Calu3 (cell line): ENCODE measurements around the gene OR52B4. TPM values are rescaled to one million over a fixed set of nuclear protein-coding genes. Genes with fewer than 3 reads are reported as not detected.
"Not testable (repeated sequence)": the region's sequence is repeated elsewhere in the genome, so short reads cannot be mapped to it uniquely, and the experiment has no call there.

ENCODE experiments used
- BruUV-seq: library from RNA; stranded (reverse); fragments of 400-500 nt; replicated peaks from 2 replicates; lab custom pipeline; 2021; lab: Mats Ljungman, UMichigan
- CTCF ChIA-PET: fragments of 300-600 bp; sonication (Branson Sonifier 250); formaldehyde crosslinking; loops from one replicate; lab custom pipeline; 2022; ENCODE audit warnings: antibody characterized with exemption; lab: Charles Lee
- DNase-seq: peaks from one replicate; pipeline ENCODE4 v3.0.0; 2022
- H3K27ac Mint-ChIP-seq: one replicate; pipeline ENCODE4 v1.8.0; 2022; ENCODE audit warnings: mixed read lengths; ENCODE audit not compliant: unreplicated experiment
- H3K27me3 Mint-ChIP-seq: one replicate; pipeline ENCODE4 v1.8.0; 2022; ENCODE audit warnings: mixed read lengths; ENCODE audit not compliant: unreplicated experiment
- H3K36me3 Mint-ChIP-seq: one replicate; pipeline ENCODE4 v1.8.0; 2022; ENCODE audit warnings: mild to moderate bottlenecking, moderate library complexity, mixed read lengths; ENCODE audit not compliant: insufficient read depth, unreplicated experiment
- H3K4me1 Mint-ChIP-seq: one replicate; pipeline ENCODE4 v1.8.0; 2022; ENCODE audit warnings: mild to moderate bottlenecking, low read depth, mixed read lengths; ENCODE audit not compliant: unreplicated experiment
- H3K4me3 Mint-ChIP-seq: one replicate; pipeline ENCODE4 v1.8.0; 2022; ENCODE audit warnings: mild to moderate bottlenecking, low read depth, moderate library complexity, mixed read lengths; ENCODE audit not compliant: unreplicated experiment
- H3K9me3 Mint-ChIP-seq: one replicate; pipeline ENCODE4 v1.8.0; 2022; ENCODE audit warnings: low read depth, mixed read lengths; ENCODE audit not compliant: unreplicated experiment
- intact Hi-C: fragments of 100-400 bp; cut with micrococcal nuclease; formaldehyde crosslinking; loops from one replicate; pipeline ENCODE4 v1.10.0; 2022; ENCODE audit not compliant: unreplicated experiment
- total RNA-seq: library from RNA; stranded (reverse); gene quantifications from 2 replicates; pipeline ENCODE4 v1.2.3, GENCODE V29; 2022
- TF ChIP-seq, protein P1 (sequence below): fragments of 200-600 bp; IDR thresholded peaks from one replicate; pipeline ENCODE4 v1.8.0; 2022; ENCODE audit warnings: antibody characterized with exemption; ENCODE audit not compliant: unreplicated experiment

Gene OR52B4
- total RNA-seq, 1 experiment from 2014 or later: not detected

GRCh38 chr11:4375431-4376140, 7.4 kb upstream of the OR52B4 start:
- no peaks in the 10 kb centered on the region for H3K36me3 Mint-ChIP-seq
- no peaks in the 10 kb centered on the region for H3K4me1 Mint-ChIP-seq
- BruUV-seq: no TSS peak
- H3K4me3 Mint-ChIP-seq: no peak overlapping the region
- no peaks in the 10 kb centered on the region for H3K9me3 Mint-ChIP-seq
- TF ChIP-seq, protein P1, sequence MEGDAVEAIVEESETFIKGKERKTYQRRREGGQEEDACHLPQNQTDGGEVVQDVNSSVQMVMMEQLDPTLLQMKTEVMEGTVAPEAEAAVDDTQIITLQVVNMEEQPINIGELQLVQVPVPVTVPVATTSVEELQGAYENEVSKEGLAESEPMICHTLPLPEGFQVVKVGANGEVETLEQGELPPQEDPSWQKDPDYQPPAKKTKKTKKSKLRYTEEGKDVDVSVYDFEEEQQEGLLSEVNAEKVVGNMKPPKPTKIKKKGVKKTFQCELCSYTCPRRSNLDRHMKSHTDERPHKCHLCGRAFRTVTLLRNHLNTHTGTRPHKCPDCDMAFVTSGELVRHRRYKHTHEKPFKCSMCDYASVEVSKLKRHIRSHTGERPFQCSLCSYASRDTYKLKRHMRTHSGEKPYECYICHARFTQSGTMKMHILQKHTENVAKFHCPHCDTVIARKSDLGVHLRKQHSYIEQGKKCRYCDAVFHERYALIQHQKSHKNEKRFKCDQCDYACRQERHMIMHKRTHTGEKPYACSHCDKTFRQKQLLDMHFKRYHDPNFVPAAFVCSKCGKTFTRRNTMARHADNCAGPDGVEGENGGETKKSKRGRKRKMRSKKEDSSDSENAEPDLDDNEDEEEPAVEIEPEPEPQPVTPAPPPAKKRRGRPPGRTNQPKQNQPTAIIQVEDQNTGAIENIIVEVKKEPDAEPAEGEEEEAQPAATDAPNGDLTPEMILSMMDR: no peak
- intact Hi-C loops: no loop called here
- CTCF ChIA-PET: no interaction called here
- H3K27ac Mint-ChIP-seq: no peak overlapping the region
- DNase-seq: no peak
- H3K27me3 Mint-ChIP-seq: peaks cover 4% of the 10 kb centered on the region

- intact Hi-C loops: no loop called here
- no peaks in the 10 kb centered on the region for H3K4me1 Mint-ChIP-seq
- H3K4me3 Mint-ChIP-seq: no peak overlapping the region
- H3K9me3 Mint-ChIP-seq: no peaks in the 10 kb centered on the region
- TF ChIP-seq, protein P1: no peak
- no peaks in the 10 kb centered on the region for H3K36me3 Mint-ChIP-seq
- BruUV-seq: no TSS peak
- no peak overlapping the region for H3K27ac Mint-ChIP-seq
- CTCF ChIA-PET: no interaction called here
- peaks cover 36% of the 10 kb centered on the region for H3K27me3 Mint-ChIP-seq
- no peak for DNase-seq
Observed at GRCh38 chr11:4370166-4370565, 2.0 kb upstream of the OR52B4 start.

DNA sequence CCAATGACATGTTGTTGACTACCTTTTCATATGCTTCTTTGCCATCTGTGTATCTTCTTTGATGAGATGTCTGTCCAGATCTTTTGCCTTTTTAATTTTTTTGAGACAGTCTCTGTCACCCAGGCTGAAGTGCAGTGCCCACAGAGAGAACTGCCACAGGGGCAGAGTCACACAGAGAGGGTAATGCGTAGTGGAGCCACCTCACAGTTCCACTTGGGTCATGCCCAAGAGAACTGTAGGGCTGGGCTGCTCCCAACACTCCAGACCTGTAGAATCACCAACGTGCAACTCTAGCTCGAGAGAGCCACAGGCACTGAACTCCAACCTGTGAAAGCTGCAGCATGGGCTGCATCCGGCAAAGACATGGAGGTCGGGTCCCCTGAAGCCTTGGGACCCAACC, 20.0 kb downstream of the OR52B4 start:
- H3K4me1 Mint-ChIP-seq, H3K27ac Mint-ChIP-seq, H3K27me3 Mint-ChIP-seq, H3K36me3 Mint-ChIP-seq, DNase-seq, H3K4me3 Mint-ChIP-seq, CTCF ChIA-PET, BruUV-seq, intact Hi-C loops, H3K9me3 Mint-ChIP-seq: not testable (repeated sequence)

GRCh38 chr11:4345366-4345765, 22.8 kb downstream of the OR52B4 start:
- H3K27ac Mint-ChIP-seq, H3K4me3 Mint-ChIP-seq, H3K27me3 Mint-ChIP-seq, H3K36me3 Mint-ChIP-seq, H3K9me3 Mint-ChIP-seq, CTCF ChIA-PET, H3K4me1 Mint-ChIP-seq, BruUV-seq, DNase-seq, intact Hi-C loops: not testable (repeated sequence)

- H3K9me3 Mint-ChIP-seq, H3K36me3 Mint-ChIP-seq, intact Hi-C loops, DNase-seq, H3K4me1 Mint-ChIP-seq, H3K27me3 Mint-ChIP-seq, H3K4me3 Mint-ChIP-seq, CTCF ChIA-PET, BruUV-seq, H3K27ac Mint-ChIP-seq: not testable (repeated sequence)
Observed at GRCh38 chr11:4334356-4334755, 33.8 kb downstream of the OR52B4 start.

Other genes with a start within 250 kb of the OR52B4 start
- gene TRIM21, start 25.3 kb upstream of the OR52B4 start, total RNA-seq: 19.1 and 30.2 TPM in 2 replicates
- gene OR52K2, start 80.9 kb upstream of the OR52B4 start, total RNA-seq: not detected in 2 replicates
- gene OR52K1, start 114.3 kb upstream of the OR52B4 start, total RNA-seq: not detected in 2 replicates
- gene OR52M1, start 176.8 kb upstream of the OR52B4 start, total RNA-seq: not detected in 2 replicates
- gene OR52I2, start 213.4 kb upstream of the OR52B4 start, total RNA-seq: not detected in 2 replicates
- gene OR52I1, start 225.7 kb upstream of the OR52B4 start, total RNA-seq: not detected in 2 replicates
- 12.7 and 14.5 TPM in 2 replicates for gene TRIM68, start 239.8 kb upstream of the OR52B4 start, total RNA-seq